Cardiac fibroblast (primary cell): ENCODE measurements around the gene SLC6A8.

ENCODE experiments used
- DNase-seq, 2 donors: peaks; one replicate each; pipeline versions ENCODE4 v3.0.0 to v3.0.0-alpha.2; 2010; ENCODE audit warnings: low read depth in 2 of 2
- H3K4me3 ChIP-seq, 2 donors: replicated peaks in 1 of 2; 1 replicate in 1 of 2; 2 replicates in 1 of 2; pipeline ENCODE4 v1.5.1; 2011; ENCODE audit warnings: low read depth in 2 of 2, low read length in 2 of 2, mild to moderate bottlenecking in 2 of 2, moderate library complexity in 1 of 2
- CTCF ChIP-seq: IDR thresholded peaks from one replicate; pipeline ENCODE4 v1.5.1; 2011; ENCODE audit warnings: low read depth, mild to moderate bottlenecking, low read length, inconsistent platforms

Gene SLC6A8

GRCh38 chrX:153731117-153731844 lies 43.6 kb downstream of the SLC6A8 start:
- DNase-seq: peak; percentile 58 to 68
- no peak for TF ChIP-seq CTCF
- no peak overlapping the region for H3K4me3 ChIP-seq

- no peak for DNase-seq
- TF ChIP-seq CTCF: no peak
- no peak overlapping the region for H3K4me3 ChIP-seq
Measured at GRCh38 chrX:153731845-153732215, 44.1 kb downstream of the SLC6A8 start.

GRCh38 chrX:153732401-153732800 lies 44.7 kb downstream of the SLC6A8 start:
- no peak for DNase-seq
- TF ChIP-seq CTCF: no peak
- H3K4me3 ChIP-seq: no peak overlapping the region

- no peak for TF ChIP-seq CTCF
- no peak overlapping the region for H3K4me3 ChIP-seq
- DNase-seq: no peak
Measured at GRCh38 chrX:153733651-153734240, 46.0 kb downstream of the SLC6A8 start.

GRCh38 chrX:153734871-153735270 lies 47.1 kb downstream of the SLC6A8 start:
- H3K4me3 ChIP-seq: no peak overlapping the region
- no peak for TF ChIP-seq CTCF
- no peak for DNase-seq

- no peak for DNase-seq
- TF ChIP-seq CTCF: no peak
- no peak overlapping the region for H3K4me3 ChIP-seq
Measured at GRCh38 chrX:153735274-153735673, 47.5 kb downstream of the SLC6A8 start.
